Activated CD4-positive, alpha-beta T cell treated with anti-CD3 and anti-CD28 coated beads, Interleukin-2, amount 10 ng/mL, durations not matched to agents 7 days and 5 days (primary cell): ENCODE results near the gene PLLP. TPM values are rescaled to one million over a fixed set of nuclear protein-coding genes. Genes with fewer than 3 reads are reported as not detected.
A peak's percentile ranks its signal among the peaks of the same experiment; 100 is the strongest.

ENCODE experiments used
- CTCF ChIA-PET: fragments of 350-600 bp; sonication (Branson Sonifier 250); formaldehyde crosslinking; loops from one replicate; lab custom pipeline; 2021; ENCODE audit warnings: antibody characterized with exemption; lab: Charles Lee
- POLR2A ChIA-PET: fragments of 350-600 bp; sonication (Branson Sonifier 250); formaldehyde crosslinking; loops from one replicate; lab custom pipeline; 2021; ENCODE audit warnings: antibody characterized with exemption; lab: Charles Lee
- DNase-seq: peaks from one replicate; pipeline ENCODE4 v3.0.0-alpha.2; 2020
- H3K27ac Mint-ChIP-seq: one replicate; pipeline ENCODE4 v1.8.0; 2021; ENCODE audit warnings: mild to moderate bottlenecking, moderate library complexity, mixed read lengths
- H3K27me3 Mint-ChIP-seq: one replicate; pipeline ENCODE4 v1.8.0; 2021; ENCODE audit warnings: mixed read lengths
- H3K36me3 Mint-ChIP-seq: one replicate; pipeline ENCODE4 v1.8.0; 2021; ENCODE audit warnings: low read depth, mixed read lengths
- H3K4me1 Mint-ChIP-seq: one replicate; pipeline ENCODE4 v1.8.0; 2021; ENCODE audit warnings: mixed read lengths
- H3K4me3 Mint-ChIP-seq: one replicate; pipeline ENCODE4 v1.8.0; 2021; ENCODE audit warnings: mild to moderate bottlenecking, moderate library complexity, mixed read lengths
- H3K9me3 Mint-ChIP-seq: one replicate; pipeline ENCODE4 v1.8.0; 2021; ENCODE audit warnings: mixed read lengths
- total RNA-seq, 2 experiments: library from RNA; stranded (reverse); gene quantifications; one replicate each; pipeline ENCODE4 v1.2.3, GENCODE V29; 2021

PLLP gene
- total RNA-seq, 2 experiments from 2014 or later, result 0.40 to 0.55 TPM

DNA sequence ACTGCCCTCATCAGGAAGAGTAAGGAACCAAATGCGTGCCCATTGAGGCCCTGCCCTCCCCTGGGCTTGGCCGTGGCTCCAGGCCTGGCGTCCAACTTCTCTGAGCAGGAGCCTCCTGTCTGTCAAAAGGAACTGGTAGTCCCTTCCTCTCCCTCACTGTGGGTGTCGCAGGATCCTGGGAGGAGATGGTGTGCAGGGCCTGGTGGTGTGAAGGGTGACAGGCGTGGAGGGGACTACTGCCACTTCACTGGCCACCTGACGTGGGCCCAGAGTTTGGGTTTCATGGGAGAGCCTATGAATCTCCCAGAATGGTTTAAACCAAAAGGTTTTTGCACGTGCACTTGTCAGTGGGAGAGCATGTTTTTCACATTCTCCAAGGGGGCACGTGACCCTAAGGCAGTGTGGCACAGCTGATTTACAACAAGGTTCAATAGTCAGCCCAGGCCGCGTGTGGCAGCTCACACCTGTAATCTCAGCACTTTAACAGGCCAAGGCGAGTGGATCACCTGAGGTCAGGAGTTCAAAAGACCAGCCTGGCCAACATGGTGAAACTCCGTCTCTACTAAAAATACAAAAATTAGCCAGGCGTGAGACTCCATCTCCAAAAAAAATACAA is 26.9 kb downstream of the PLLP start:
- ChIA-PET POLR2A (no interaction called here), CTCF (interaction anchor here (1.1 kb wide), 1 partner anchor 10 kb away, joined by 3 read pairs; no protein-coding TSS in a partner anchor)
- H3K4me3 Mint-ChIP-seq, result no peak overlapping the region
- peaks cover 11% of the 10 kb centered on the region for H3K4me1 Mint-ChIP-seq
- H3K27me3 Mint-ChIP-seq, result no peaks in the 10 kb centered on the region
- peaks cover under 1% of the 10 kb centered on the region for H3K9me3 Mint-ChIP-seq
- peaks cover 7% of the 10 kb centered on the region for H3K36me3 Mint-ChIP-seq
- no peak for DNase-seq
- no peak overlapping the region for H3K27ac Mint-ChIP-seq

DNA sequence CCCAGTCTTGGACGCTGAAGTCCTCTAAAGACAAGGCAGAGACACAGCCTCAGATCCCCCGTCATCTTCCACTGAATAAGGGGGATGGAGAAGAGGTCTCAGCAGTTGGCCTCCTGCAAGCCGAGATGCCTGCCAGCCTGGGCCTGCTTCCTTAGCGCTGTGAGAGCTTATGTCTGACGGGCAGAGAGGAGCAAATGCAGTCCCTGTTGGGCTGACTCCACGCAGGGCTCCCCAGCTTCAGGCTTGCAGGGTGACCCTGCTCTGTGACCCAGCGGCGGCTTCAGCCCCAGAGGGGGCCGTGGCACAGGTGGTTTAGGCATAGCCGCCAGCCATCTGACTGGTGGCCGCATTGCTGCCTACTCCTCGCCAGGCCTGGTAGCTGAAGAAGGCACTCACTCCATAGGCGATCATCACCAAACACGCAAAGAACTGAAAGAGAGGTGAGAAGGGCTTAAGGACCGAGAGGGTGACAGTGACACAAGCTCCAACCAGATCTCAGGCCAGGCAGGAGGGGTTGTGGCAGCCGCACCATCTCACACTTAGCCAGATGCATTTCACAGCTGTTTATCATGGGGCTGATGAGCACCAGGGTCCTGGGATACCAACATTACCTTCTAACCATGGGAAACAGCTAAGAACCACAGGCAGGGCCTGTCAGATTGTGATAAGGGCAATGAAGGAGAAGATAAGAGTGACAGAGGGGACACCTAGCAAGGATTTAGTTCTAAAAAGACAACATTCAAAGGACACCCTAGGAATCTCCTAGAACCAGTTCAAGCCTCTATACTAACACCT is 27.7 kb downstream of the PLLP start:
- CTCF ChIA-PET, result interaction anchor here (1.1 kb wide), 1 partner anchor 9 kb away, joined by 3 read pairs; no protein-coding TSS in a partner anchor
- Mint-ChIP-seq H3K9me3 (peaks cover 3% of the 10 kb centered on the region), H3K4me3 (no peak overlapping the region), H3K4me1 (peaks cover 11% of the 10 kb centered on the region), H3K27me3 (no peaks in the 10 kb centered on the region), H3K36me3 (peaks cover 14% of the 10 kb centered on the region), H3K27ac (no peak overlapping the region)
- DNase-seq, result no peak
- POLR2A ChIA-PET, result no interaction called here

DNA sequence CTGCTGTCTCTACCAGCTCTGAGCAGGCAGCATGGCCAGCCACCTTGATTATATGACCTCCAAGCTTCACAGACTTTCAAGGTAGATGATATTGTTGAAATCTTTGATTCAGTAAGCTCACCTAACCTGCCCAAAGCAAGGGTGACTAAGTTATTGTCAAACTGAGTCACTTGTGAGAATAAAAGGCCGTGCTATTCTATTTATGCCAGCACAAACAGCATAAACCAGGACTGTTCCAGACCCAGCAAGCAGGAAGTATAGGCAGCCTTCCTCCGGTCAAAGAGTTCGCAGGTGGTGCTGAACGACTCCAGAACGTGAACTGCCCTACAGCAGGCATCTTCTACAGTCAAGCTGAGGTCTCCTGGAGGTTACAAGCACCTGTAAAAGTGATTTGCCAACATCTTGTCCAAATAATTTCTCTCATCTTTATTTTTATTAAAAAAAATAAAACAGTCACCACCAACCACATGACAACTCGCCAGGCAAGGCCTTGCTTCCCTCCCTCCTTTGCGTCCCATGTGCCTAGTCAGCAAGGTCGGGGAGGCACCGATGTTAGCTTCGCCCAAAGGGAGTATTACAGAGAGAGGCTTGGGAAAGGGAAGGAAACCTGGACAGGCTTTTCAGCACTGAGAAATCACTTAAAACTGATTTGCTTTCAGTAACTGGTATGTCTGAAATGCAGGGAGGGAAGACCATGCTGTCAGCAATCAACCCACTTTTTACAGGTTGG is 28.6 kb downstream of the PLLP start:
- peaks cover 18% of the 10 kb centered on the region for H3K36me3 Mint-ChIP-seq
- H3K27ac Mint-ChIP-seq, result no peak overlapping the region
- DNase-seq, result no peak
- H3K4me3 Mint-ChIP-seq, result no peak overlapping the region
- CTCF ChIA-PET, result interaction anchor here (0.6 to 1.8 kb wide), 3 partner anchors 8 to 35 kb away, joined by 3 to 6 read pairs (median 3); no protein-coding TSS in a partner anchor
- peaks cover 3% of the 10 kb centered on the region for H3K9me3 Mint-ChIP-seq
- no peaks in the 10 kb centered on the region for H3K27me3 Mint-ChIP-seq
- POLR2A ChIA-PET, result interaction anchor here (0.6 kb wide), 1 partner anchor 135 kb away, joined by 5 read pairs; no protein-coding TSS in a partner anchor
- peaks cover 11% of the 10 kb centered on the region for H3K4me1 Mint-ChIP-seq

DNA sequence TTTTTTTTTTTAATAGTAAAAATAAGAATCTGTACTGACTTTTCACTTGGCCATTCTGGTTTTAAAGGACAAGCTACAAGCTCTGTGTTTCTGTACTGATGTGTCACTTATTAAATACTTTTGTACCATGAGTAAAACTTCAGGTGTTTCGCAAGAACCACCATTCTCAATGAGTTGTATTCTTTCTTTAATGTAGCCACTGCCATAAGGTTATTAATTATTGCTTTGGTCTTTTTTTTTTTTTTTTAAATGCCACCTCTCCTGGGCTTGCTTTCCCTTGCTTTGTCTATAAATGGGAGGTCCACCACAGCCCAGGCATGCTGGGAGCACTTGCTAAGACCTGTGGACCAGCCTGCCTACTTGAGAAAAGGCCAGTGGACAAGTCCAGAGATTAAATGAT is 31.0 kb downstream of the PLLP start:
- Mint-ChIP-seq H3K4me3 (no peak overlapping the region), H3K27me3 (no peaks in the 10 kb centered on the region), H3K36me3 (peaks cover 35% of the 10 kb centered on the region), H3K9me3 (peaks cover 3% of the 10 kb centered on the region), H3K27ac (no peak overlapping the region), H3K4me1 (peaks cover 2% of the 10 kb centered on the region)
- POLR2A ChIA-PET, result interaction anchor here (0.6 kb wide), 1 partner anchor 160 kb away, joined by 3 read pairs; no protein-coding TSS in a partner anchor
- DNase-seq, result no peak
- CTCF ChIA-PET, result no interaction called here

DNA sequence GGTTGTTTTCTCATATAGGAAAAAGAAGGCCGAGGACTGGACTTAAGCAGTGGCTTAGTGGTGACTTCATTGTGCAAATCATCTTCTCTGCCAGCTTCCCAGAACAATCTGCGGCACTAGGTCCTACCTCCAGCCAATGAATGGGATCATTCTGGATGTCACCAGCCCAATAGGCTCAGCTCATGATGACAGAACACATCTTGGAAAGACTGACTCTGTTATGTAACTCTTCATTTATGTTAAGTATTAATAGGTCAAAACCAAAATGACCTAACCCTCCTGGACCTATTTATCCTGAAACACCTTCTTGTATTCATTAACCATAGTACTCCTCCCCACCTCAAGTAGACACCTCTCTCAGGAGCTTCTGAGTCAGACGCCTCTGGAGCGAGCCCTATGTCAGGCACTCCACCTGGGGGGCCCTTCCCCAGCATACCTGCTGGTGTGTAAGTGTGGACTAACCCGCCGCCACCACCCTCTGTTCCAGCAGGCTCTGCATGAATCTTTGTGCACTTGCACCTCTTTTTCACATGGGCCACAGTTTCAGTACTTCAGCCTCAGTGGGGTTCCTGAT is 32.2 kb downstream of the PLLP start:
- Mint-ChIP-seq H3K36me3 (peaks cover 42% of the 10 kb centered on the region), H3K27ac (no peak overlapping the region)
- POLR2A ChIA-PET, result no interaction called here

DNA sequence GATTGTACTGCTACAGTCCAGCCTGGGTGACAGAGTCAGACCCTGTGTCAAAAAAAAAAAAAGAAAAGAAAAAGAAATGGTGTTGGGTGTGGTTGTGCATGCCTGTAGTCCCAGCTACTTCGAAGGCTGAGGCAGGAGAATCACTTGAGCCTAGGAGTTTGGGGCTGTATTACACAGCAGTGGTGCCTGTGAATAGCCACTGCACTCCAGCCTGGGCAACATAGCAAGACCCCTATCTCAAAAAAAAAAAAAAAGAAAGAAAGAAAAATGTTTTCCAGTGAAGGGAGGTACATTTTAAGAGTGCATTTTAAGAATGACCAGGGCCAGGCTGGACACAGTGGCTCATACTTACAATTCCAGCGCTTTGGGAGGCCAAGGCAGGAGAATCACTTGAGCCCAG is 33.1 kb downstream of the PLLP start:
- Mint-ChIP-seq H3K27ac (no peak overlapping the region), H3K4me1 (peaks cover 2% of the 10 kb centered on the region), H3K4me3 (no peak overlapping the region), H3K36me3 (peaks cover 45% of the 10 kb centered on the region), H3K27me3 (no peaks in the 10 kb centered on the region), H3K9me3 (peaks cover 3% of the 10 kb centered on the region)
- POLR2A ChIA-PET, result no interaction called here
- no peak for DNase-seq
- CTCF ChIA-PET, result interaction anchor here (0.6 kb wide), 1 partner anchor 438 kb away, joined by 3 read pairs; no protein-coding TSS in a partner anchor

More for the DNA sequence above, 32.2 kb downstream of the PLLP start:
- Mint-ChIP-seq H3K4me3 (no peak overlapping the region), H3K27me3 (no peaks in the 10 kb centered on the region), H3K9me3 (peaks cover 3% of the 10 kb centered on the region), H3K4me1 (peaks cover 2% of the 10 kb centered on the region)
- no peak for DNase-seq
- CTCF ChIA-PET, result interaction anchor here (0.5 kb wide), 1 partner anchor 276 kb away, joined by 3 read pairs; no protein-coding TSS in a partner anchor

DNA sequence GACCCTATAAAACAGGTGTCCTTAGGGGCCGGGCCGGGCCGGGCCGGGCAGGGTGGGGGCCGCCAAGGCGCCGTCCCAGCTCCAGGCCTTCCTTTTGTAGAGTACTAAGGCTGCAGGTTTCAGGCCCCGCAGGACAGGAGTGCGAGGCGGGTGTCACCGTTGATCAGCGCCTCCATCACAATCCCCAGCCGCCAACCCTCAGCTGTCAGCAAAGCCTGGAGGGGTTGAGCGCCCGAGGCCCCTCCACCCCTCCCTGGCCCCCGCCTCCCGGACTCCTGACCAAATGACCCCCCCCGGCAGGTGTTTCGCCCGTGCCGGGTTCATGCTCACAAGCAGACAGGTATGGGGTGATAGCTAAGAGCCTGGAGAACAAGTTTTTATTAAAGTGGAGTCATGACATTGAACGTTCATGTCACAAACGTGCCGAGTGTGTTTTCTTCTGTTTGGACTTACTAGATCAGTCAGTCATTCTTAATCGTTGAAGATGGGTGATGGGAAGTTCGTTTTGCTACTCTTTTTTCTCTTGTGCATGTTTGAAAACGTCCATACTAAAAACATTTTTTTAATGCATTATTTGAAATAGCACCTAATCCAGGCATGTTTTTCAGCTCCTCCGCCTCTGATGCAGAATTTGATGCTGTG is 38.9 kb downstream of the PLLP start:
- H3K4me1 Mint-ChIP-seq, result peaks cover 21% of the 10 kb centered on the region
- peak overlapping the region; percentile 67 for H3K27ac Mint-ChIP-seq
- POLR2A ChIA-PET, result no interaction called here
- H3K4me3 Mint-ChIP-seq, result peak overlapping the region; percentile 85
- H3K9me3 Mint-ChIP-seq, result no peaks in the 10 kb centered on the region
- peaks cover 29% of the 10 kb centered on the region for H3K36me3 Mint-ChIP-seq
- no peak for DNase-seq
- no peaks in the 10 kb centered on the region for H3K27me3 Mint-ChIP-seq
- CTCF ChIA-PET, result interaction anchor here (0.8 to 1.1 kb wide), 2 partner anchors 32 to 35 kb away, joined by 3 read pairs; no protein-coding TSS in a partner anchor

DNA sequence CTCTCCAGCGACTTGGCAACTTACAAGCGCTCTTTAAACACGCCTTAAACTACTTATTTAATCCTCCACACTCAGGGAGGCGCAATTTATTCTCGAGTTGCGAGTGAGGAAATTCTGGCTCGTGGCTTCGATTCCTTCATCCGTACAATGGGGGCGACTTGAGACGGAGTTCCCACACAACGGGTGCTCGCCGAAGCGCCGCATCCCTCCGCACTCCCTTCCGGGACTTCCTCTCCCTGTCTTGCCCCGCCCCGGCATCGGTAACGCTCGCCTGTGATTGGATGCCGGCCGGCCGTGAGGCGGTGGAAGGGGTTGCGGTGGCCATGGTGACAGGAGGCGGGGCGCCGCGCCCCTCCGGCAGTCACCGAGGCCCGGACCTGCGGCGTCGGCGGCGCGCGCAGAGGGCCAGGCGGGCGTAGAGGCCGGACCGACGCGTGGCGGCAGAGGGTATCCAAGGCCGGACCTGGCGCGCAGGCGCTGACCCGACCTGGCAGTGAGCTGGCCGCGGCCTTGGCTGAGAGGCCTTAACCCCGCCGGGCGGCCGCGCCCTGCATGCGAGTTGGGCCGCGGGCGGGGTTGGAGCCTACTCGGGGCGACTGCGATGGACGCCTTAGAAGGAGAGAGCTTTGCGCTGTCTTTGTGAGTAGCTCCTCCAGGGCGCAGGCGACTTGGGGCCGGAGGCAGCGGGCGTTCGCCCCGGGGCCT is 39.6 kb downstream of the PLLP start, which contains the start of gene ARL2BP:
Gene ARL2BP (plus strand): TSS at position 493 of the 705 bp plus-strand sequence. CDS start 109 bp downstream, at position 602.
- Mint-ChIP-seq H3K36me3 (peaks cover 27% of the 10 kb centered on the region), H3K9me3 (no peaks in the 10 kb centered on the region), H3K27ac (peak within 1 kb of the TSS; percentile 91), H3K27me3 (no peaks in the 10 kb centered on the region), H3K4me1 (peaks cover 21% of the 10 kb centered on the region), H3K4me3 (peak within 1 kb of the TSS; percentile 85)
- CTCF ChIA-PET, result interaction anchor here (0.8 kb wide), 1 partner anchor 32 kb away, joined by 3 read pairs; no protein-coding TSS in a partner anchor
- POLR2A ChIA-PET, result no interaction called here
- peak; percentile 98 for DNase-seq

DNA sequence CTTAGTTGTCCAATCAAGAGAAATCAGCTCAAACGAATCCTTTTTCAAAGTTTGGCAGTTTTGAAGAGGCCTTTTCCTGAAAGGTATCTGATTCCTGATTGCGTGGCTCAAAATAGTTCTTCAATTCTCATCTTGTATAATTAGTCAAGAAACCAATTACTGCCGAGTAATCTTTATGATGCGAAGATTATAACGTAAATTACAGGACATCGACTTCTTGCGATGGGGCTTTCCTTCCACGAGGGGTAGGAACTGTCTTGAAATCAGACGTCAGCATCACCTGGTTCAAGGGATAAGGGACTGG is 40.1 kb downstream of the PLLP start:
- POLR2A ChIA-PET, result no interaction called here
- CTCF ChIA-PET, result interaction anchor here (1.3 kb wide), 1 partner anchor 487 kb away, joined by 3 read pairs; no protein-coding TSS in a partner anchor
- H3K4me3 Mint-ChIP-seq, result peak overlapping the region; percentile 85

DNA sequence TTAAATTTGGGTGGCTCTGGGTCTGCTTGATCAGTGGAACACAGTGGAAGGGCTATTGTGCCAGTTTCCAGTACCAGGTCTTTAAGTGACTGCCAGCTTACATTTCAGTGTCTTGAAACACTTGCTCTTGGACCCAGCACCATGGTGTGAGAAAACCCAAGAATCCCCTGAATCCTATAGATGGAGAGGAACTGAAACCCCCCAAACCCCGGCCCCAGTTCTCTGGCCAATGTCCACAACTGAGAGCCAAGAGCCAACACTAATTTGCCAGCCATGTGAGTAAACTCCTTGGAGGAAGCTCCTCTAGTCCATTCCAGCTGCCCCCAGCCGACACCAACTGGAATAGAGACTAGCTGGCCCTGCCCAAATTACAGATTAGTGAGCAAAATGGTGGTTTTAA is 41.8 kb downstream of the PLLP start:
- no peaks in the 10 kb centered on the region for H3K27me3 Mint-ChIP-seq
- H3K36me3 Mint-ChIP-seq, result peaks cover 28% of the 10 kb centered on the region
- DNase-seq, result no peak
- CTCF ChIA-PET, result no interaction called here
- no peak overlapping the region for H3K27ac Mint-ChIP-seq
- H3K4me1 Mint-ChIP-seq, result peaks cover 19% of the 10 kb centered on the region
- no peak overlapping the region for H3K4me3 Mint-ChIP-seq
- H3K9me3 Mint-ChIP-seq, result no peaks in the 10 kb centered on the region
- POLR2A ChIA-PET, result no interaction called here

More for the DNA sequence above, 40.1 kb downstream of the PLLP start:
- H3K36me3 Mint-ChIP-seq, result peaks cover 24% of the 10 kb centered on the region
- H3K27ac Mint-ChIP-seq, result peak overlapping the region; percentile 91
- no peaks in the 10 kb centered on the region for H3K27me3 Mint-ChIP-seq
- H3K9me3 Mint-ChIP-seq, result no peaks in the 10 kb centered on the region
- DNase-seq, result no peak
- peaks cover 19% of the 10 kb centered on the region for H3K4me1 Mint-ChIP-seq

DNA sequence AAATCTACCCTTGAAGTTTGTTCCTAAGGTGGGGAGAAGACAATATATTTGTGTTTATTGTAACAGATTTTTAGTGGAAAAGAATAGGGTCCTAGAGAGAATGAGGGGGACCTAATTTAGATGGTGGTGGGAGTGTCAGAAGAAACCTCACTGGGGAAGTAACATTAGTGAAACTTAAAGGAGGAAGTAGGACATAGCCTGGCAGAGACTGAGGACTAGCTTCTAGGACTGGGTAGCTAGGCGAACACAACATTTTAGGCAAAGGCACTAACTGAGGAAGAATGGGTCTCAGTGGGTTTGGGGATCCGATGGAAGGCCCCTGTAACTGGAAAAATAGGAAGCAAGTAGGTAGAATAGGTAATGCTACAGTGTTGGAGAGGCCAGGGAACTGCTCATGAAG is 43.6 kb downstream of the PLLP start:
- Mint-ChIP-seq H3K27ac (no peak overlapping the region), H3K4me1 (peaks cover 20% of the 10 kb centered on the region), H3K9me3 (no peaks in the 10 kb centered on the region), H3K36me3 (peaks cover 27% of the 10 kb centered on the region), H3K27me3 (no peaks in the 10 kb centered on the region), H3K4me3 (no peak overlapping the region)
- no peak for DNase-seq
- ChIA-PET CTCF (no interaction called here), POLR2A (no interaction called here)
